Measurements from ENCODE around the gene SARDH. TPM values are rescaled to one million over a fixed set of nuclear protein-coding genes. Genes with fewer than 3 reads are reported as not detected.
A peak's percentile ranks its signal among the peaks of the same experiment; 100 is the strongest.

Gene SARDH
- total RNA-seq, 1 experiment from 2014 or later: not detected

DNA sequence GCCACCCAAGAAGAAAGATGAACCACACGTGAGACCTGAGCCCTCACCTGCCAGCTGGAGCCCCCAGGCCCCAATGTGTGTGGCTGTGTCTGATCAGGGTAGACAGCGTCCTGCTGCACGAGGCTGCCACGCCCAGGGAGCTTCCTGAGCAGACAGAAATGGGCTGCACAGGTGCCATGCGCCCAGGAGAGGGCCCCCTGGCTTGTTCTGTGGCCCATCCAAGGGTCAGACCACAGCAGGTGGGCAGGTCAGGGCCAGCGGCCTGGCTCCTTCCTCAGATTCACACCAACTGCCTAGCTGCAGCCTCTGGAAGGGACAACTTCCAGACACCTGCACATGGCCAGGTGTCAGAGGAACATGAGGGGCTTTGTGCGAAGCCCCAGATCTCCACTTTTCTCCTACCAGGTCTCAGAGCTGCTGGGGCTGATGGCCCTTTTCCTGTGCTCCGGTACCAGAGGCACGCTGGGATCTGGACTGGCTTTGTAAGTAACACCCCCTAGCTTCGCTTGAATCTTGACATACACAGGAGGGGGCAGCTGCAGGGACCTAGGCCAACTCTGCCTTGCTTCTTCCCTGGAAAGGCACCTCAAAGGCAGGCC, 10.8 kb downstream of the SARDH start:
- no TSS peak for BruUV-seq (replicated peaks)
- H3K36me3 Mint-ChIP-seq (ENCODE audit: insufficient read depth, unreplicated experiment): no peaks in the 10 kb centered on the region
- CTCF ChIA-PET: interaction anchor here (0.6 to 1.2 kb wide), 3 partner anchors 198 to 298 kb away, joined by 3 to 7 read pairs (median 3); partner anchors contain the start of gene BRD3OS
- no peak overlapping the region for H3K4me3 Mint-ChIP-seq (ENCODE audit: low read depth, unreplicated experiment)
- DNase-seq: no peak
- TF ChIP-seq, protein P1, sequence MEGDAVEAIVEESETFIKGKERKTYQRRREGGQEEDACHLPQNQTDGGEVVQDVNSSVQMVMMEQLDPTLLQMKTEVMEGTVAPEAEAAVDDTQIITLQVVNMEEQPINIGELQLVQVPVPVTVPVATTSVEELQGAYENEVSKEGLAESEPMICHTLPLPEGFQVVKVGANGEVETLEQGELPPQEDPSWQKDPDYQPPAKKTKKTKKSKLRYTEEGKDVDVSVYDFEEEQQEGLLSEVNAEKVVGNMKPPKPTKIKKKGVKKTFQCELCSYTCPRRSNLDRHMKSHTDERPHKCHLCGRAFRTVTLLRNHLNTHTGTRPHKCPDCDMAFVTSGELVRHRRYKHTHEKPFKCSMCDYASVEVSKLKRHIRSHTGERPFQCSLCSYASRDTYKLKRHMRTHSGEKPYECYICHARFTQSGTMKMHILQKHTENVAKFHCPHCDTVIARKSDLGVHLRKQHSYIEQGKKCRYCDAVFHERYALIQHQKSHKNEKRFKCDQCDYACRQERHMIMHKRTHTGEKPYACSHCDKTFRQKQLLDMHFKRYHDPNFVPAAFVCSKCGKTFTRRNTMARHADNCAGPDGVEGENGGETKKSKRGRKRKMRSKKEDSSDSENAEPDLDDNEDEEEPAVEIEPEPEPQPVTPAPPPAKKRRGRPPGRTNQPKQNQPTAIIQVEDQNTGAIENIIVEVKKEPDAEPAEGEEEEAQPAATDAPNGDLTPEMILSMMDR (IDR thresholded peaks at IDR 0.05; ENCODE audit: unreplicated experiment): no peak
- no peak overlapping the region for H3K27ac Mint-ChIP-seq (ENCODE audit: unreplicated experiment)
- no peaks in the 10 kb centered on the region for H3K4me1 Mint-ChIP-seq (ENCODE audit: low read depth, unreplicated experiment)
- peaks cover 77% of the 10 kb centered on the region for H3K27me3 Mint-ChIP-seq (ENCODE audit: unreplicated experiment)
- intact Hi-C loops (cut with micrococcal nuclease; ENCODE audit: unreplicated experiment): loop anchor here (5.0 kb wide), 1 partner anchor 195 kb away; the partner anchor contains the start of gene ADAMTSL2
- H3K9me3 Mint-ChIP-seq (ENCODE audit: low read depth, unreplicated experiment): no peaks in the 10 kb centered on the region

DNA sequence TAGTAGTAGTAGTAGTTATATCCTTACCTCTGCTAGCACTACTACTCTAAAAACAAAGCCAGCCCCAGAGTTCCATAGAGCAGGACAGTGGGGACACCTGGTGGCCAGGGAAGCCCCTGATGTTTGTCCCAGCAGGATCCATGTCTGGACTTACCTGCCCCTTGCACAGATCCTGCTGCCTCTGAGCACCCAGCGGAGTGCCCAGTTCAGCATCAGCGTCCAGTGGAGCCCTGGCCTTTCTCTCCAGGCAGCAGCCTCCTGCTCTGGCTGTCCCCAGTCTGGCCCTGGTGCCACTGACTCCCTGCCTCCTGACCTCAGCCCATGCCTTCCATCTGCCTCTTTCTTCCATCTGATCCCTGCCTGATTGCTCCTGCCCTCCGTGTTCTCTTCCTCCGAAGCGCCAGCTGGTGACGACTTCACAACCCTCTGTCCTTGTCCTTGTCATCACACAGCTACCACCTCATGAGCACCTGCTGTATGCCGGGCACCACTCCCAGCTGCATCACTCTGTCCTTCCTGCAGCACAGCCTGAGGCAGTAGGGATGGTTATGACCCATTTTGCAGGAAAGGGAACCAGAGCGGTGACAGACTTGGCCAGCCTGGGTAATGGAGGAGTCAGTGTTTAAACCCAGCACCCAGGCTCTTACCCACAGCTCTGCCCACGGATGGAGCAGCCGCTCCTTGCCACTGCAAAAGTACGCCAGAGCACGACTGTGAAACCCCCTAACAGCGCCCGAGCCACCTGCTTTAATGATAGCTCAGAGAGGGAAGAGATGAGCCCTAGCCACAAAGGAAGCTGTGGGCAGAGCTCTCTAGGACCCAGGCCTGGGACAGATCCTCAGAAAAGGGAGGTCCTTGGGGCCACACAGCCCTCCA, 11.5 kb downstream of the SARDH start:
- Mint-ChIP-seq H3K27ac (ENCODE audit: unreplicated experiment) (no peak overlapping the region), H3K4me3 (ENCODE audit: low read depth, unreplicated experiment) (no peak overlapping the region), H3K4me1 (ENCODE audit: low read depth, unreplicated experiment) (no peaks in the 10 kb centered on the region), H3K27me3 (ENCODE audit: unreplicated experiment) (peaks cover 83% of the 10 kb centered on the region), H3K36me3 (ENCODE audit: insufficient read depth, unreplicated experiment) (no peaks in the 10 kb centered on the region), H3K9me3 (ENCODE audit: low read depth, unreplicated experiment) (no peaks in the 10 kb centered on the region)
- peak; percentile 67 for DNase-seq
- CTCF ChIA-PET: interaction anchor here (0.6 to 1.2 kb wide), 3 partner anchors 197 to 298 kb away, joined by 3 to 7 read pairs (median 3); partner anchors contain the start of gene BRD3OS
- TF ChIP-seq, protein P1 (IDR thresholded peaks at IDR 0.05; ENCODE audit: unreplicated experiment): peak; percentile 46
- BruUV-seq (replicated peaks): no TSS peak
- intact Hi-C loops (cut with micrococcal nuclease; ENCODE audit: unreplicated experiment): loop anchor here (5.0 kb wide), 1 partner anchor 194 kb away; the partner anchor contains the start of gene ADAMTSL2

DNA sequence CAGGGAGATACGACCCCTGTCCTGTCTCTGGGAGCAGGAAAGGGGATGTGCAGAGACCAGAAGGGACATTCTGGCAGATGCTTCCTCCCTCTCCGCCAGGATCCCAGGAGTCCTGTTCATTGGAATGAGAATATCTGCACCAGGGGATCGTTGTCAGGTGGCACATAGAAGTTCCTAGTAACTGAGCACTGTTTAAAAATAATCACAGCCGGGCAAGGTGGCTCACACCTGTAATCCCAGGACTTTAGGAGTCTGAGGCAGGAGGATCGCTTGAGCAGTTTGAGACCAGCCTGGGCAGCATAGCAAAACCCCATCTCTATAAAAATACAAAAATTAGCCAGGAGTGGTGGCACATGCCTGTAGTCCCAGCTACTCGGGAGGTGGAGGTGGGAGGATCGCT, 12.3 kb downstream of the SARDH start:
- Mint-ChIP-seq H3K4me3 (ENCODE audit: low read depth, unreplicated experiment) (no peak overlapping the region), H3K27me3 (ENCODE audit: unreplicated experiment) (peaks cover 90% of the 10 kb centered on the region), H3K9me3 (ENCODE audit: low read depth, unreplicated experiment) (no peaks in the 10 kb centered on the region), H3K36me3 (ENCODE audit: insufficient read depth, unreplicated experiment) (no peaks in the 10 kb centered on the region), H3K27ac (ENCODE audit: unreplicated experiment) (no peak overlapping the region), H3K4me1 (ENCODE audit: low read depth, unreplicated experiment) (no peaks in the 10 kb centered on the region)
- CTCF ChIA-PET: no interaction called here
- BruUV-seq (replicated peaks): no TSS peak
- TF ChIP-seq, protein P1 (IDR thresholded peaks at IDR 0.05; ENCODE audit: unreplicated experiment): no peak
- intact Hi-C loops (cut with micrococcal nuclease; ENCODE audit: unreplicated experiment): loop anchor here (5.0 kb wide), 1 partner anchor 194 kb away; the partner anchor contains the start of gene ADAMTSL2
- DNase-seq: no peak

DNA sequence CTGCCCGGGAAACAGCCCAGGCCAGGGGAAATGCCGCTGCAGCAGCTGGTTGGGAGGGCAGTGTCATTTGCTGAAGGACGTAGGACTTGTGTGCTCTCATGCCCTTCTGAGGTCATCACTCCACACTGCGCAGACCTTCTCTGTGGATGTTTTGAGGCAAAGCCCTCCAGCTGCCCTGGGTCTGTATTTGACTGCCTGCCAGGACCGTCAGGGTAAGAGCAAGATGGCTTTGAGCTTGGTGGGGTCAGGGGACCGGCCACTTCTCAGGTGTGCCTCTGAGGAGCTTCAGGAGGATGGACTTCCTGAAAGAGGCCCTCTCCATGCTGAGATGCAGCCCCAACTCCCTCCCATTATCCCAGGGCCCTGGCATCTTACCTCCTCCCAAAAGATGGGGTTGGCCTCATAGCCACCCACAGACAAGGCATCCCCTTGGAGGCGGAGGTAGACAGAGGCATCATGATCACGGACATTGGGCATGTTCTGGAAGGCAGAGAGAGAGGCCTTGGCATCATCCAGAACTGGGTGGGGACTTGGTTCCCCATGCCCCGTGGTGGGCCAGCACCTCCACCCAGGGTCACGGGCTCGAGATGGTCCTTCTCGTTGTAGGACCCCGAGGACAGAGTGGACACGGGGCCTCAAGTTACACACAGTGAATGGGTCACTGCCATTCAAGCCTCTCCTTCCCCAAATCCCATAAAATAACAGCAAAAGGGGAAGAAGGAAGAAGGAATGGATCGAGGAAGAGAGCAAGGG, 19.4 kb downstream of the SARDH start:
- no peak for DNase-seq
- Mint-ChIP-seq H3K27me3 (ENCODE audit: unreplicated experiment) (peaks cover 86% of the 10 kb centered on the region), H3K27ac (ENCODE audit: unreplicated experiment) (no peak overlapping the region), H3K36me3 (ENCODE audit: insufficient read depth, unreplicated experiment) (peaks cover 3% of the 10 kb centered on the region), H3K4me3 (ENCODE audit: low read depth, unreplicated experiment) (no peak overlapping the region), H3K4me1 (ENCODE audit: low read depth, unreplicated experiment) (peaks cover 8% of the 10 kb centered on the region), H3K9me3 (ENCODE audit: low read depth, unreplicated experiment) (no peaks in the 10 kb centered on the region)
- CTCF ChIA-PET: no interaction called here
- TF ChIP-seq, protein P1 (IDR thresholded peaks at IDR 0.05; ENCODE audit: unreplicated experiment): no peak
- BruUV-seq (replicated peaks): no TSS peak
- intact Hi-C loops (cut with micrococcal nuclease; ENCODE audit: unreplicated experiment): no loop called here
